ENCODE measurements around the gene AUTS2. TPM values are rescaled to one million over a fixed set of nuclear protein-coding genes. Genes with fewer than 3 reads are reported as not detected.

The AUTS2 gene
- total RNA-seq, 1 donor from 2014 or later, result 94.1 TPM

DNA sequence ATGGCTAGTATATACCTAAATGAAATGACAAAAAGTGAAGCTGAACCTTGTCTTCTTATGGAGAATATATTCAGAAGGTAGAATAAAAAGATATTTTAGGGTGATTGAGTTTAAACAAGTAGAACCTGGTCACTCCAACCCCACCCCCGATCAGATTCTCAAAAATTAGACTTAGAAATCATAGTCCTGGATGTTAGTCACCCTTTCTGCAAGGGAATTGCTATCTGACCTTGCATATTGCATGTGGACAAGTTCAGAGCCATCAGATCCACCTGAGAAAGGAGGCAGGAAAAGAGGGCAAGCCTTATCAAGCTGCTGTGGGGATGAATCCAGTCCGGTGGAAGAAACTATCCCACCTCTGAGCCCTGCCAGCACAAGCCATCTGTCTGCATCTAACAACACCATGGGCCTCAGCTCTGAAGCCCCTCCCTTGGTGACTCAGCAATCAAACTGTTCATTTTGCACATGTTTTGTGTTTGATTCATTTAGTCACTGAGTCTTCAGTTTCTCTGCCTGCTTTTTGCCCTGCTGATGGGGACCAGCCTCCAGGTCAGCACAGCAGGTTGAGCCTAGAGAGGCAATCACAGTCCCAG is 727.3 kb downstream of the AUTS2 start:
- TF ChIP-seq, protein P1, sequence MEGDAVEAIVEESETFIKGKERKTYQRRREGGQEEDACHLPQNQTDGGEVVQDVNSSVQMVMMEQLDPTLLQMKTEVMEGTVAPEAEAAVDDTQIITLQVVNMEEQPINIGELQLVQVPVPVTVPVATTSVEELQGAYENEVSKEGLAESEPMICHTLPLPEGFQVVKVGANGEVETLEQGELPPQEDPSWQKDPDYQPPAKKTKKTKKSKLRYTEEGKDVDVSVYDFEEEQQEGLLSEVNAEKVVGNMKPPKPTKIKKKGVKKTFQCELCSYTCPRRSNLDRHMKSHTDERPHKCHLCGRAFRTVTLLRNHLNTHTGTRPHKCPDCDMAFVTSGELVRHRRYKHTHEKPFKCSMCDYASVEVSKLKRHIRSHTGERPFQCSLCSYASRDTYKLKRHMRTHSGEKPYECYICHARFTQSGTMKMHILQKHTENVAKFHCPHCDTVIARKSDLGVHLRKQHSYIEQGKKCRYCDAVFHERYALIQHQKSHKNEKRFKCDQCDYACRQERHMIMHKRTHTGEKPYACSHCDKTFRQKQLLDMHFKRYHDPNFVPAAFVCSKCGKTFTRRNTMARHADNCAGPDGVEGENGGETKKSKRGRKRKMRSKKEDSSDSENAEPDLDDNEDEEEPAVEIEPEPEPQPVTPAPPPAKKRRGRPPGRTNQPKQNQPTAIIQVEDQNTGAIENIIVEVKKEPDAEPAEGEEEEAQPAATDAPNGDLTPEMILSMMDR (conservative IDR thresholded peaks at IDR 0.05), result no peak
- no peak overlapping the region for H3K4me3 Mint-ChIP-seq
- peak overlapping the region; percentile 44 for H3K27ac Mint-ChIP-seq
- H3K4me1 Mint-ChIP-seq (ENCODE audit: unreplicated experiment), result peaks cover 11% of the 10 kb centered on the region
- no peak for DNase-seq (ENCODE audit: extremely low spot score, unreplicated experiment)
- H3K27me3 Mint-ChIP-seq, result no peaks in the 10 kb centered on the region
- H3K9me3 Mint-ChIP-seq, result no peaks in the 10 kb centered on the region
- H3K36me3 Mint-ChIP-seq, result no peaks in the 10 kb centered on the region

DNA sequence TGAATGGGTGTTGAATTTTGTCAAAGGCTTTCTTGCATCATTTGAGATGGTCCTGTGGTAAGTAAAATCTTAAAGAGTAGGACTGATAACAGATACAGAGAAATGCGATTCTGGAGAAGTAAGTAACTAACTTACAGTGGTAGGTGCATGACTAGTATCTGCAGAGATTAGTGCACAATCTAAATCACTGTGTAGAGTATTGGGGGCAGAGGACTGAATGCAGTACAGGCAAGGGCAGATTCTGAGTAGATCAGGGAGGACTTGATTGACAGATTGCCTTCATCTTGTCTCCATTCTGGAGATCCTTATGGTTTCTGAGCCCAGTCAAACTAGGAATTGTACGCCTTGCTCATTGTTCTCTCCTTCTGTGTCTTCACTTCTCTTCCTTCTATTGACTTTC is 736.0 kb downstream of the AUTS2 start:
- Mint-ChIP-seq H3K36me3 (peaks cover 5% of the 10 kb centered on the region), H3K9me3 (no peaks in the 10 kb centered on the region), H3K4me3 (no peak overlapping the region)

DNA sequence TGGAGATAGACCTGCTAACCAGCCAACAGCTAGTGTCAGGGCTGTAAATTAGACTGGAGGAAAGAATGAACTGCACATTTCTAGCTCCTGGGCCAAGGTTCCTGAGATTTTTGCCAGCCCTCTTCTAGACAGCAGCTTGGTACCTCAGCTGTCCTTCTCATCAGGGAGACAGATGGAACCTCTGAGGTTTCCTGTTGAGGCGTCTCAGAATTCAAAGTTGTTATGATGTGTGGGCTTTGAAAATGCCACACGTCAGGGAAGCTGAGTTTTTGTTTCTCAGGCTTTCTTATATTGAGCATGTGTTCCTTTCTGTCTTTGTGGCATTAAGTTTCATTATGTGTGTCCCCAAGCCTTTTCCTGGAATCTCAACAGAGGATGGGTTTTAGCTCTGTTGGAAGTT is 736.6 kb downstream of the AUTS2 start:
- DNase-seq (ENCODE audit: extremely low spot score, unreplicated experiment), result no peak
- TF ChIP-seq, protein P1 (conservative IDR thresholded peaks at IDR 0.05), result no peak
- peaks cover 5% of the 10 kb centered on the region for H3K36me3 Mint-ChIP-seq
- no peak overlapping the region for H3K27ac Mint-ChIP-seq
- H3K27me3 Mint-ChIP-seq, result no peaks in the 10 kb centered on the region
- no peak overlapping the region for H3K4me3 Mint-ChIP-seq
- H3K9me3 Mint-ChIP-seq, result no peaks in the 10 kb centered on the region
- H3K4me1 Mint-ChIP-seq (ENCODE audit: unreplicated experiment), result no peaks in the 10 kb centered on the region

More for the DNA sequence above, 736.0 kb downstream of the AUTS2 start:
- H3K27me3 Mint-ChIP-seq, result no peaks in the 10 kb centered on the region
- no peaks in the 10 kb centered on the region for H3K4me1 Mint-ChIP-seq (ENCODE audit: unreplicated experiment)
- TF ChIP-seq, protein P1 (conservative IDR thresholded peaks at IDR 0.05), result no peak
- DNase-seq (ENCODE audit: extremely low spot score, unreplicated experiment), result no peak
- H3K27ac Mint-ChIP-seq, result no peak overlapping the region

DNA sequence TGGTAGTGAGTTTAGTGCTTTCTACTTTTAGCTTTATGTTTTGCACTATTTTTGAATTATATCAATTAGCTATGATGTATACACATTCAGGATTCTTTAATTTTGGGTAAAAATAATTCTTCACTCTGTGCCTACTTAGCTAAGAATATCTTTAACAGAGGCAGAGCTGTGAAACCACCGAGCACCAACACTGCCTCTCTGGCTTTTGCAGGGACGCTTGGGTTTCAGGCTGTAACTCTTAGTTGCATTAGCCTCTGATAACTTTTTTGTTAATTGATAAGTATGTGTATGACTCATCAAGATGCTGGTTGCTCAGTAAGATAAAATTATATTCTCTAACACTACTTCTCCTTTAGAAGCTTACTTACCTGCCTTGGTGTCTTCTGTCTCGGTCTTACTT is 738.3 kb downstream of the AUTS2 start:
- TF ChIP-seq, protein P1 (conservative IDR thresholded peaks at IDR 0.05), result no peak
- H3K4me1 Mint-ChIP-seq (ENCODE audit: unreplicated experiment), result peaks cover 6% of the 10 kb centered on the region
- no peak for DNase-seq (ENCODE audit: extremely low spot score, unreplicated experiment)
- H3K4me3 Mint-ChIP-seq, result no peak overlapping the region
- H3K27me3 Mint-ChIP-seq, result no peaks in the 10 kb centered on the region
- no peaks in the 10 kb centered on the region for H3K9me3 Mint-ChIP-seq
- no peak overlapping the region for H3K27ac Mint-ChIP-seq
- no peaks in the 10 kb centered on the region for H3K36me3 Mint-ChIP-seq

DNA sequence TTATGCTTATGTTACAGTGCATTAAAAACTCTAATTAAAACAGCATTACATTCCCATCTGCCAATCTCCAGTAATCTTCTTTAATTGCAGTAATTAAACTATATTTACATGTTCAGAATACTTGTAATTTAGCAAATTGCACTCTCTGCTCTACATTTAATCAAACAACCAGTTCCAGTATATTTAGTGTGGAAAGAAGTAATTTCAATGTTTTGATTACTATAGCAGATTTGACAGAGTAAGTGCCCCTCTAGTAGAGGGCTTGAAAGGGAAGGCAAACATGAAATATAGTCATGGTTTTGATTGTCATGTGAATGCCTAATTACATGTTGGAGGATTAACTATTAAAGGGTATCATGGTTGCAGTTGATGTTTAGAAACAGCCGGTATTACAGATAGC is 739.7 kb downstream of the AUTS2 start:
- Mint-ChIP-seq H3K9me3 (no peaks in the 10 kb centered on the region), H3K36me3 (no peaks in the 10 kb centered on the region), H3K4me1 (ENCODE audit: unreplicated experiment) (peaks cover 6% of the 10 kb centered on the region), H3K4me3 (no peak overlapping the region), H3K27me3 (no peaks in the 10 kb centered on the region), H3K27ac (no peak overlapping the region)
- TF ChIP-seq, protein P1 (conservative IDR thresholded peaks at IDR 0.05), result no peak
- DNase-seq (ENCODE audit: extremely low spot score, unreplicated experiment), result no peak

DNA sequence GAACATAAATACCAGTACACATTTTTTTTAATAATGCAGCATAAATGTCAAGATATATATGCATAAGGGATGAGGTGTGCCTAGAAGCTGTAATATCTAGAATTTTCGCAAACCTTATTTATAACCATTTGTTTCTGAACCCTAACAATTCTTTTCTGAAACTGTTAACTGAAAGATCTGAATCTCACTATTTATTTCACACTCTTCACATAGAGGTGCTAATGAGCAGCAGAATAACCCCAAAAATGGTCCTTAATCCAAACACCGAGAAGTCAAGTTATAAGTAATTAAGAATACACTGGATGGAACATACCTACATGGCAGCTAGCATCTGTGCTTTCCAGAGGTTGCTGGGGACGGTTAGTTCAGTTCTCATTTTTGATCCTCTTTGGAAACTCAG is 742.0 kb downstream of the AUTS2 start:
- H3K9me3 Mint-ChIP-seq, result no peaks in the 10 kb centered on the region
- H3K27ac Mint-ChIP-seq, result no peak overlapping the region
- H3K36me3 Mint-ChIP-seq, result no peaks in the 10 kb centered on the region
- no peak for DNase-seq (ENCODE audit: extremely low spot score, unreplicated experiment)
- H3K4me3 Mint-ChIP-seq, result no peak overlapping the region
- TF ChIP-seq, protein P1 (conservative IDR thresholded peaks at IDR 0.05), result no peak
- H3K4me1 Mint-ChIP-seq (ENCODE audit: unreplicated experiment), result peaks cover 6% of the 10 kb centered on the region
- peaks cover 5% of the 10 kb centered on the region for H3K27me3 Mint-ChIP-seq
